HG02610 (cell line): ENCODE results near the gene EPN3.

ENCODE experiments used
- ATAC-seq: cut with Tn5 transposase; IDR thresholded peaks from one replicate; pipeline ENCODE4 v1.9.1; 2021; ENCODE audit warnings: mild to moderate bottlenecking, moderate library complexity; ENCODE audit not compliant: unreplicated experiment

EPN3 gene

GRCh38 chr17:50564916-50565315, 32.4 kb downstream of the EPN3 start:
- ATAC-seq: no peak

- ATAC-seq: no peak
Measured at GRCh38 chr17:50565402-50566350, 33.1 kb downstream of the EPN3 start.

- ATAC-seq: no peak
Measured at GRCh38 chr17:50566886-50567285, 34.4 kb downstream of the EPN3 start.

GRCh38 chr17:50568659-50569058, 36.1 kb downstream of the EPN3 start:
- no peak for ATAC-seq

GRCh38 chr17:50569592-50569991, 37.1 kb downstream of the EPN3 start:
- no peak for ATAC-seq

GRCh38 chr17:50570032-50570431, 37.5 kb downstream of the EPN3 start:
- ATAC-seq: no peak

GRCh38 chr17:50570528-50570927, 38.0 kb downstream of the EPN3 start:
- ATAC-seq: no peak

GRCh38 chr17:50571681-50572080, 39.1 kb downstream of the EPN3 start:
- ATAC-seq: no peak

GRCh38 chr17:50572541-50572940, 40.0 kb downstream of the EPN3 start:
- ATAC-seq: no peak

- ATAC-seq: no peak
Measured at GRCh38 chr17:50573866-50574611, 41.5 kb downstream of the EPN3 start.

- ATAC-seq: no peak
Measured at GRCh38 chr17:50575581-50576210, 43.2 kb downstream of the EPN3 start.

GRCh38 chr17:50576864-50577263, 44.3 kb downstream of the EPN3 start:
- ATAC-seq: no peak

- ATAC-seq: no peak
Measured at GRCh38 chr17:50577451-50577954, 45.0 kb downstream of the EPN3 start.

- no peak for ATAC-seq
Measured at GRCh38 chr17:50578173-50578572, 45.6 kb downstream of the EPN3 start.

- ATAC-seq: no peak
Measured at GRCh38 chr17:50579399-50579798, 46.9 kb downstream of the EPN3 start.

- no peak for ATAC-seq
Measured at GRCh38 chr17:50580646-50581045, 48.1 kb downstream of the EPN3 start.

GRCh38 chr17:50581316-50581715, 48.8 kb downstream of the EPN3 start:
- ATAC-seq: no peak

- no peak for ATAC-seq
Measured at GRCh38 chr17:50582741-50583140, 50.2 kb downstream of the EPN3 start.

- ATAC-seq: no peak
Measured at GRCh38 chr17:50583641-50584040, 51.1 kb downstream of the EPN3 start.

GRCh38 chr17:50584116-50584515, 51.6 kb downstream of the EPN3 start:
- ATAC-seq: no peak

GRCh38 chr17:50584749-50585148, 52.2 kb downstream of the EPN3 start:
- no peak for ATAC-seq
